Thoracic aorta (tissue), 2 donors: ENCODE results near the gene BRAF. TPM values are rescaled to one million over a fixed set of nuclear protein-coding genes. Genes with fewer than 3 reads are reported as not detected.
A peak's percentile ranks its signal among the peaks of the same experiment; 100 is the strongest.

Experiments used
- ATAC-seq: fragments of 150-250 bp; one replicate; pipeline ENCODE4 v1.8.0; 2017; ENCODE audit warnings: low read depth; ENCODE audit not compliant: insufficient number of reproducible peaks, low FRiP score
- DNase-seq: peaks from one replicate; pipeline ENCODE4 v3.0.0-alpha.2; 2020; ENCODE audit warnings: low spot score
- H3K27ac ChIP-seq, 2 donors: fragments of 200-600 bp; sonication (generic); 1 replicate in 1 of 2; 2 replicates in 1 of 2; pipeline ENCODE4 v1.5.1; 2016; ENCODE audit warnings: mild to moderate bottlenecking in 2 of 2, moderate library complexity in 2 of 2
- H3K27me3 ChIP-seq: fragments of 200-600 bp; sonication (generic); replicated peaks from 2 replicates; pipeline ENCODE4 v1.6.0; 2016; ENCODE audit warnings: mild to moderate bottlenecking; ENCODE audit not compliant: insufficient read depth
- H3K36me3 ChIP-seq: fragments of 200-600 bp; sonication (generic); one replicate; pipeline ENCODE4 v1.5.1; 2016
- H3K4me1 ChIP-seq, 2 donors: fragments of 200-600 bp; sonication (generic); 1 replicate in 1 of 2; 2 replicates in 1 of 2; pipeline versions ENCODE4 v1.5.1 to v1.6.0; 2016; ENCODE audit warnings: low read depth in 2 of 2, mild to moderate bottlenecking in 1 of 2; ENCODE audit not compliant: control insufficient read depth in 1 of 2
- H3K4me3 ChIP-seq: fragments of 200-600 bp; sonication (generic); 2 replicates; pipeline ENCODE4 v1.5.1; 2016; ENCODE audit warnings: mild to moderate bottlenecking
- H3K9me3 ChIP-seq: fragments of 200-600 bp; sonication (generic); 2 replicates; pipeline ENCODE4 v1.5.1; 2016
- CTCF ChIP-seq: fragments of 200-600 bp; sonication (generic); IDR thresholded peaks from one replicate; pipeline ENCODE4 v1.5.1; 2019; ENCODE audit warnings: antibody characterized with exemption
- total RNA-seq, 2 donors: library from RNA; depleted of rRNA; stranded (reverse); fragments of >200 nt; gene quantifications; one replicate each; pipeline versions ENCODE4 v1.1.0 to v1.2.3, GENCODE V29; 2016

BRAF gene
- total RNA-seq, 2 donors from 2014 or later = 31.5 to 62.2 TPM

GRCh38 chr7:140707132-140707531 is 217.6 kb downstream of the BRAF start:
- TF ChIP-seq CTCF = no peak
- Histone ChIP-seq H3K9me3 (no peaks in the 10 kb centered on the region), H3K27ac (no peak overlapping the region), H3K27me3 (no peaks in the 10 kb centered on the region), H3K36me3 (peaks cover 23% of the 10 kb centered on the region), H3K4me1 (no peaks in the 10 kb centered on the region), H3K4me3 (no peak overlapping the region)
- ATAC-seq (no peak), DNase-seq (no peak)

GRCh38 chr7:140704205-140704604 is 220.5 kb downstream of the BRAF start:
- H3K9me3 ChIP-seq = no peaks in the 10 kb centered on the region
- no peak for DNase-seq
- no peak for ATAC-seq
- no peaks in the 10 kb centered on the region for H3K27me3 ChIP-seq
- no peak overlapping the region for H3K4me3 ChIP-seq
- no peak for TF ChIP-seq CTCF
- no peaks in the 10 kb centered on the region for H3K4me1 ChIP-seq
- no peak overlapping the region for H3K27ac ChIP-seq
- peaks cover 23% of the 10 kb centered on the region for H3K36me3 ChIP-seq

- DNase-seq (no peak), ATAC-seq (no peak)
- no peak overlapping the region for H3K4me3 ChIP-seq
- H3K36me3 ChIP-seq = peaks cover 23% of the 10 kb centered on the region
- no peak for TF ChIP-seq CTCF
- H3K4me1 ChIP-seq = peaks cover 4 to 9% of the 10 kb centered on the region in 2 donors
- no peak overlapping the region for H3K27ac ChIP-seq
- H3K27me3 ChIP-seq = no peaks in the 10 kb centered on the region
- no peaks in the 10 kb centered on the region for H3K9me3 ChIP-seq
These were observed 222.0 kb downstream of the BRAF start for GRCh38 chr7:140702774-140703173.

- Histone ChIP-seq H3K27me3 (no peaks in the 10 kb centered on the region), H3K27ac (no peak overlapping the region), H3K4me1 (peaks cover 7 to 19% of the 10 kb centered on the region in 2 donors), H3K4me3 (no peak overlapping the region), H3K9me3 (no peaks in the 10 kb centered on the region), H3K36me3 (peaks cover 5% of the 10 kb centered on the region)
- no peak for ATAC-seq
- DNase-seq = no peak
- TF ChIP-seq CTCF = no peak
These were observed 226.3 kb downstream of the BRAF start for GRCh38 chr7:140698477-140698876.

- DNase-seq (no peak), ATAC-seq (no peak)
These were observed 227.1 kb downstream of the BRAF start for GRCh38 chr7:140697447-140698143.

More at GRCh38 chr7:140697447-140698143, 227.1 kb downstream of the BRAF start:
- Histone ChIP-seq H3K4me3 (peak overlapping the region; percentile 90), H3K9me3 (no peaks in the 10 kb centered on the region), H3K36me3 (peaks cover 3% of the 10 kb centered on the region), H3K27ac (peak overlapping the region; percentile 84 to 88), H3K4me1 (peaks cover 7 to 19% of the 10 kb centered on the region in 2 donors), H3K27me3 (no peaks in the 10 kb centered on the region)
- TF ChIP-seq CTCF = no peak
